AG20443 (cell line): ENCODE data around the gene SUSD4.

ENCODE experiments used
- DNase-seq: peaks from one replicate; pipeline ENCODE4 v3.0.0; 2012; ENCODE audit warnings: low spot score, mixed read lengths

The SUSD4 gene

DNA sequence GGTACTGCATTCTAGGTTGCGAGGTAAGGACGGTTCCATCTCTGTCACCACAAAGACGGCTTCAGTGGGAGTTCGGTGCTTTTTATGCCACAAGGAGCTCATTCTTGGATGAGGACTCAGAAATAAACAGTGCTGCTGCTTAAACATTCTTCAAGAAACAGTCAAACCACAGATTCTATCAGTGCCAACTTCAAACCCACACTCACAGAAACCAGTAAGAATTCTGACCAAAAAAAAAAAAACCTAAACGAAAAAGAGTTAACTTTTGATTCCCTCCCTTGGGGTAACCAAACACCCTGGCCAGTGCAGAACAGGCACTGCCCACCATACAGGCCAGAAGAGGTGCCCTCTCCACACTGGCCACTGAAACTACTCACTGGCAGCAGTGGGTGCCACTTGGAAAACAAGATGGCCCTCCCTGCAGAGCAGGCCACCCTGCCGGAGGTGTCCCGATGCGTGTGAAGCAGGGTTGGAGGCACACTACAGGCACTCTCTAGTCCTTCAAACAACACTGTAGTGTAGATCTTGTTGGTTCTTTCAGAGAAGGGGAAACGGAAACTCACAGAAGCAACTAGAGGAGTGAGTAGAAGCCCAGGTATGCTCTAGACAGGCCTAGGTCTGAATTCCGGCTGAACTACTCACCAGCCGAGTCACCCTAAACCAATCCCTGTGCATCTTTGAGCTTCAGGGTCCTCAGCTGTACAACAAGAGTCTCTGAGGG, 133.7 kb downstream of the SUSD4 start:
- peak; percentile 79 for DNase-seq

DNA sequence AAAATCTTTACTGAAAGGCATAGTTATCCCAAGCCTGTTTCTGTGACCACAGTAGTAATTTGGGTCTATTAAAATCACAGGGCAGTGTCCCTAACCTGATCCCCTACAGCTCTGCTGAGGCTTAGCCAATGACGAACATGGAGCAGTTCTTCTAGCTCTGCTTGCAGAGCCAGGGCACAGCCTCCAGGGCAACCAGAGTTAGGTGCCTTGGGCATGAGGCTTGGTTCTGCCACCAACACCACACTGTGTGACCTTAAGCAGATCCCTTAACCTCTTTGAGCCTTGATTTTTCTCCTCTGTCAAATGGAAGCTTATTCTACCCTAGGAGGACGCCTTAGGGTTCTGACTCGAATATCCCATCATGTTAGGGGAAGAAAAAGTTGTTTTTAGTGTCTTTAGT, 134.2 kb downstream of the SUSD4 start:
- DNase-seq, result no peak

DNA sequence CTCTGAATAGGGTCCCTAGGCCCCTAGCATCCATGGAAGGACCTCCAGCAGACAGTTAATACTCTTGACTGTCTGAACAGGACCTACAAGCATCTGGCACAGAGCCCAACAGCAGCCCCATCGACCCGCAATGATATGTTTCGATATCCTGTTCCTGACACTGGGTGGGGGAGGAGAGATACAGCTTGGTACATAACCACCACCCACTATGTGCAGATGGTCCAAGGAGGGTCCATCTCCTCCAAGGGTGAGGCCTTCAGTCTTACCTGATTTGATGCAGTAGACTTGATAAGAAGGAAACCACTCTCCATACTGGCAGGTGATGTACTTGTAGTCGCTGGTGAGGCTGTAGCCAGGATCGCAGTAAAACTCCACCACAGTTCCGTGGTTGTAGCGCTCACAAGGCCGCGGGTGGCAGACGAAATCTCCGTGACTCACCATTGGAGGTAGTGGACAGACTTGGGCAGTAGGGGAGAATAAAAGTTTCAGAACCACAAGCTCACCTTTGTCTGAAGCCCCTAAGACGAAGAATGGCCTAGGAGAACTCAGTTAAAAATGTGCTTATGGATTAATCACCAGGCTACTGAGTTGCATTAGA, 134.9 kb downstream of the SUSD4 start:
- DNase-seq, result no peak

DNA sequence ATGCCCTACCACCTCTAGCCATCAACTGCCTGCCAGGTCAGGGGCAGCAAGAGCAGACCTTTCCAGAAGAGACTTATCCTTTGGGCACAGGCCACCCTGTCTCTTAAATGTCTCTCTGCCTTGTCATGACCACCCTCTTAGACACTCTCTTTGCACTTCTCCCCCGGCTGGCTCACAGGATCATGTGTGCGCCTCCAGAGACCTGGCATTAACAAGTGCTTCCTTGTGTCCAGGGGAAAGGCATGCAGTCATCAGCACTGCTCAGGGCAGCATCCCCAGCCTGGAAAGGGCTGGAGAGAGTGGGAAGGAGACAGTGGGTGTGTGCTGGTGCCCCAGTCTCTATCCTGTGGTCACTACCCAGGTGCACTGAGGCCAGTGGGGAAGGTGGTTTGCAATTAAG, 135.8 kb downstream of the SUSD4 start:
- DNase-seq, result no peak

DNA sequence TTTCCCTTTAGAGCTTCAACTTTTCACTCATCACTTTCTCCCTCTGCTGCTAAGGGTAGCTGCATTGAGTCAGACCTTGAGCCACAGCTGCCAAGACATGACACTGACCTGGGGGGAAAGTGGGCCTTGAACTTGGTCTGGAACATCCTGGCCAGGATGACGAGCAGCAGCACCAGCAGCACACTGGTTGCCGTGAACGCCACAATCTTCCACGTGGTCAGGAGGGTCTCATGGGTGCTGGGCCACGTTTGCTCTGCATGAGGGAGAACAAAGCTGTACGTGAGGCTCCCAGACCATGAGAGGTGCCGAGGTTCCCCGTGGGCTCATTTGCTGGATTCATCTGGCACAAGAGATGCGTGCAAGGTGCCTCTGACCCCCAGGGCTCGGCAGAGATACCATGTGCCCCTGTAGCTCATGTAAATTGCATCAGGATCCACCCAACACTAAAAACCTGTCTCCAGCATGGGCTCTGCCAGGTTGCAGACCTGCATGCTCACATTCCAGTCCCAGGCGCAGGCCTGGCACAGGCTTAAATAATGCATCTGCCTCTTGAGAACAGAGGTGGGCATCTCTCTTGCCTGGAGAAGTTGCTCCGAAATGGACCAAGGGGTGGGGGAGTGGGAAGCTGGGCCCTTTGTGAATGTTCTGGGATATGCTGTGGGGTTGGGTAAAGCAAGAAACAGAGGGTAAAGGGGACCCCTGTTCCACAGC, 136.3 kb downstream of the SUSD4 start:
- no peak for DNase-seq

DNA sequence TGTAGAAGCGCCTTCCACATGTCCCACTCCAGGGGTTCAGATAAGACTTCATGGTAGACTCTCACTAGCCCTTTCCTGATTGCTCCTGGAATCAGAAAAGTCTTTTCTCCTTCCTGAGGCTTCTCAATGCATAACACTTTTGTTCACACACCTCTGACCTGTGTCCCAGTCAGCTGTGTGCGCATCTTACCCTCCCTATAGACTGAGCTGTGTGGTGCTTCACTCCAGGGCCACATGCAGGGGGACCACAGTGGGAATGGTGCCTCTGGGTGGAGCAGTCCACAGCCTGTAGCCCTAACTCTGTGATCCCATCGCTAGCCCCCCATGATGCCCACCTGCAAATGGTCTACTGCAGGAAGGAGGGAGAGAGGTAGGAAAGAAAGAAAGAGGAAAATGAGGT, 136.9 kb downstream of the SUSD4 start:
- DNase-seq, result no peak

DNA sequence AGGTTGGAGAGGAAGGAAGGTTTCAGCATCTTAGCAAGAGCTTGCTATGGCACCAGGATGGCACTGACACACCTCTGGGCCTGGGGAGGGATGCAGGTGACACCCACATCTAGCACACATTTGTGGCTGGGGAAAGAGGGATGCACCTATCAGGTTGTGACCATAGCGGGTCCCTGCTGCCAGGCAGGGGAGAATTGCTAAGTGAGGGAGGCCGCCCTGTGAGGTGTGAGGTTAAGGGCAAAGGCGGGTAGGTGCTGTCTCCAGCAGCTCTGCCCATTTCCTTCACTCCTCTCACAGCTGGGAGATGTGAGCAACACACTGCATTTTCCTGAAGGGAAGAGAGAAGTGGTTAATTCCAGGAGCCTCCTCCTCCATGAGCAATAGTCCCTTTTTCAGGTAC, 137.7 kb downstream of the SUSD4 start:
- DNase-seq, result no peak

DNA sequence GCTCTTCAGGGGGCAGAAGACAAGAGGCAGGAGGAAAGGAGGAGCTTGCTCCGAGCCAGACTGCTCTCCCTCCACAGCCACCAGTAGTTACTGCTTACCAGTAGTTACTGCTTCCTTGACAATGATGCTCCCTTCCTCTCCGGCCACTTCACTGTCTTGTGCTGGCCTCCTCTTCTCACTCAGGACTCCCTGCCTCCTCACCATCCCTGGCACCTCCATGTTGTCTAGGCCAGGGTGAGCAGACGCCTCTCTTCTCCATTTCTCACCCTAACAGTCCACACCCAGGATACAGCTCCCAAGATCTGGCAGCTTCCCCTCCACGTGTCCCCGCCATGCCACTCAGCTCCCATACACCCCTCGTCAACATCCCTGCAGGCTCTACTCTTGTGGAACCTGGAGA, 138.5 kb downstream of the SUSD4 start:
- DNase-seq, result no peak

DNA sequence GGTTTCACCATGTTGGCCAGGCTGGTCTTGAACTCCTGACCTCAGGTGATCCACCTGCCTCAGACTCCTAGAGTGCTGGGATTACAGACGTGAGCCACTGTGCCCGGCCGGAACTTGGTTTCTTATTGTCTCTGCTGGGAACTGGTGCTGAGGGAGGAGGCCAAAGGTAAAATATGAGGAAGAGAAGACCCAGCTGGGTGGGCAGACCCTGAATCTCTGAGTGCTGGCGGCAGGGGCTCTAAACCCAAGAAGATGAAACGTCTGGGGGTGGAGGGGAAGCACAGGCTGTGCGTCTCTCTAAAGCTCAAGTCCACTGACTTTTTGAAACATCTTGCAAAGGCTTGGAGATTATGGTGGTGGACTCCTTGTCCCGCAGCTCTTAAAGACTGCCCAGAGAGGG, 138.9 kb downstream of the SUSD4 start:
- no peak for DNase-seq

DNA sequence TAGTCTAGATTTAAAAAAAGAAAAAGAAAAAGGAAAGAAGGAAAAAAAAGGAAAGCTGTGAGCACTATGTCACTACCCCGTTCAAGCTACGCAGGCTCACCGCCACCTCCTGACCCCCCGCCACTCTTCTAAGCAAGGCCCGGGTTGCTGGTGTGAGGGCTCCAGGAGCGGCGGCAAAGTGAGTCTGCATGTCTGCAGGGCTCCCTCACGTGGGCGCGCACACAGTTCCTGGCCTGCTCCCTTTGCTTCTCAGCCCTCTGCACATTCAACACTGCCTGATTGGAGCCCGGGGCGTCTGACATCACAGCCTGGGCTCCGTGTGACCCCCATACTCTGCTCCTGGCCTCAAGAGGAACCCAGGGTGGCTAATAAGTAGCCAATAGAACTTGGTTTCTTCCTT, 139.5 kb downstream of the SUSD4 start:
- no peak for DNase-seq

DNA sequence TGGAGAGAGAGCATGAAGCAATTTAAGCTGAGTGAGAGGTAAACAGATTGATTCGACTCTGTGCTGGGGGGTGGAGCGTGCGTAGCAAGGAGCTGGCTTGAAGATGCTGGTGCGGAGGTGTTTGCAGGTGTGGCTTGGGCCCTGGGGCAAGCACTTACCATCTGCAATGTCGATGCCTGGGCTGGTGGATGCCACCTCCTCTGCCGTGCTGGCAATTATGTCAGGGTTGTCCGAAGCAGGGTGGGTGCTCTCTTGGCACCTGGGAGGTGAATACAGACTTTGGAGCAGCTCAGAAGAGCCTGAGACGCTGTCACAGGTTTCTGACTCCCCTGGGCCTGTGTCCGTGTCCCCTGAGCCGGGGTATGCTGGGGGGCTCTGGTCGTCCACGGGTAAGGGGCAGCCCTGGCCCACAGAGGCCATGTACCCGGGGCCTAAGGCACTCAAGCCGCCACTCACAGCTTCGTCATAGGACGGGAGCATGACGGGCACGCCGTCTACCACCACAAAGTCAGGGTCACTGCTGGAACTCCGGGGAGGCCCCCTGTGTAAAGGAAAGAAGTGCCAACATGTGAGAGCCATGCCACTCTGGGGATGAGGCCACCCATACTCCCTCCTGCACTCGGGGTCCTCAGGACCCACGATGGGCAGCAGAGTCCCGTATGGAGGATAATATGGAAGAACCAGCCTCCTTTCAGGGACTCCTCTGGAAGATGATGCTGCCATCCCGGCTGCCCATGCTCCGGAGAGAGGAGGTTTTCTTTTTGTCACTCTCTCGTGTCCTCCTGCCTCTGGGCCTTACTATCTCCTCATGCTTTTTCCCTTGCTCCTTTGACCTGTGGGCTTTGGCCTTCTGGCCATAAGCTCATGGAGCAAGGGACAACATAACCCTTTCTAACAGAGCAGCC, 140.6 kb downstream of the SUSD4 start:
- DNase-seq, result no peak

DNA sequence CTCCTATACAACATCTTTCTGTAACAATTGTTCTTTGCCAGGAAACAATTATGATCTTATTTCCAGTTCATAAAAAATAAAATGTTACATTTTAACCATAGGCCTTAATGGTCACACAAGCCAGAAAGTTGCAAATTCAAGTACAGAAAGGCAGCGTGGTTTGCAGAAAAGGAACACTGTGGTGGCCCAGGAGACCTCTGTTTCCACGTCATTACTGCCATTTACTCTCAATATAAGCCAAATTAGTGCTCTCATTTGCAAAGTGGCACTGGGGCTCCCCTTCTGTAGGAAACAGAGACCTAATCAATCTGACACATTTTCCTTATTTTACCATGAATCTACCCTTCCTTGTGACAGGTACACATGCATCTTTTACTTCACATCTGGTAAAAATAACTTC, 141.6 kb downstream of the SUSD4 start:
- no peak for DNase-seq

DNA sequence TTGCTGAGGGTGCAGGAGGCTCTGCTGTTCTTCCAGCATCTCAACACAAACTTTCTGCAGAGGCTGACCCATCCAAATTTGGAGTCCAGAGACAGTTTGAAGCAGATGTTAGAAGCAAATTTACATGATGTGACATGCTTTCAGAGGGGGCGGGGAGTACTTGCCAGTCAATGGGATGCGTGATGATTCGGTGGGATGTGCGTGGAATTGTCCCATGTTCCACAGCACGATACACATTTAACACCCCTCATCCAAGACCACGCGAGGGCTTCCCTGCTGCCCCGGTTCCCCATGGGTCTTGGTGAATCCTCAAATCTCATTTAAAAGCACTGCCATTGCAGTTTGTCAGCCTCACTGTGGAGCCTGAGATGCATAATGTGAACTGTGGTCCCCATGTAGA, 142.3 kb downstream of the SUSD4 start:
- DNase-seq, result no peak

DNA sequence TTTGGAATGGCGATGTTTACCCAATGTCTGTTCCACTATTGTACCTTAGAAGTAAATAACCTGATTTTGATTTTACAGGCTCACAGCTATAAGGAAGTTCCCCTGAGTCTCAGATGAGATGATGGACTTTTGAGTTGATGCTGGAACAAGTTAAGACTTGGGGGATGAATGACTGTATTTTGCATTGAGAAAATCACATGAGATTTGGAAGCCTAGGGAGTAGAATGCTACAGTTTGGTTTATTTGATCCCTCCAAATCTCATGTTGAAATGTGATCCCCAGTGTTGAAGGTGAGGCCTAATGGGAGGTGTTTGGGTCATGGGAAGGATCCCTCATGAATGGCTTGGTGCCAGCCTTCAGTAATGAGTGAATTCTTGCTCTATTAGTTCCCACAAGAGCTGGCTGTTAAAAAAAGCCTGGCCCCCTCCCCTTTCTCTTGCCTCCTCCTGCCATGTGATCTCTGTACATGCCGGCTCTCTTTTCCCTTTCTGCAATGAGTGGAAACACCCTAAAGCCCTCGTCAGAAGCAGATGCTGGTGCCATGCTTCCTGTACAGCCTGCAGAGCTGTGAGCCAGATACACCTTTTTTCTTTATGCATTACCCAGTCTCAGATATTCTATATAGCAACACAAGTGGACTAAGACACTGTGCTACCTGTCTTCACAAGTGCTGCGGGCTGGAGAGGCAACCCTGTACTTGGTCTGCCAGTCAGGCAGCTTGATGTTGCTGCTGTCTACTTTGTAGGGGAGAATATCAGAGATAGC, 143.9 kb downstream of the SUSD4 start:
- no peak for DNase-seq

DNA sequence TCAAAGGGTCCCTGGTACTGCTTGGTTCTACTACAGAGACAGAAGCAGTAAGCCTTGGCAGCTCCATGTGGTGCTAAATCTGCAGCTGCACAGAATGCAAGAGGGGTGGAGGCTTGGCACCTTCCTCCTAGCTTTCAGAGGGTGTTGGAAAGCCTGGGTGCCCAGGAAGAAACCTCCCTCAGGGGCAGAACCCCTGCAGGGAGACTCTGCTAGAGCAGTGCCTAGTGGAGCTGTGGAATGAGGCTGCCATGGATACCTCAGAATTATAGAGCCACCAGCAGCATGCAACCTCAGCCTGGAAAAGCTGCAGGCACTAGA, 144.7 kb downstream of the SUSD4 start:
- DNase-seq, result no peak

DNA sequence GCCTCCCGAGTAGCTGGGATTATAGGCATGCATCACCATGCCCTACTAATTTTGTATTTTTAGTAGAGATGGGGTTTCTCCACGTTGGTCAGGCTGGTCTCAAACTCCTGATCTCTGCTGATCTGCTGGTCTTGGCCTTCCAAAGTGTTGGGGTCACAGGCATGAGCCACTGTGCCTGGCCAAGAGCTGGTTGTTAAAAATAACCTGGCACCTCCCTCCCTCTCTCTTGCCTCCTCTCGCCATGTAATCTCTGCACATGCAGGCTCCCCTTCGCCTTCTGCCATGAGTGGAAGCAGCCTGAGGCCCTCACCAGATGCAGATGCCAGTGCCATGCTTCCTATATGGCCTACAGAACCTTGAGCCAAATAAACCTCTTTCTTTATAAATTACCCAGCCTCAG, 146.2 kb downstream of the SUSD4 start:
- DNase-seq, result no peak

DNA sequence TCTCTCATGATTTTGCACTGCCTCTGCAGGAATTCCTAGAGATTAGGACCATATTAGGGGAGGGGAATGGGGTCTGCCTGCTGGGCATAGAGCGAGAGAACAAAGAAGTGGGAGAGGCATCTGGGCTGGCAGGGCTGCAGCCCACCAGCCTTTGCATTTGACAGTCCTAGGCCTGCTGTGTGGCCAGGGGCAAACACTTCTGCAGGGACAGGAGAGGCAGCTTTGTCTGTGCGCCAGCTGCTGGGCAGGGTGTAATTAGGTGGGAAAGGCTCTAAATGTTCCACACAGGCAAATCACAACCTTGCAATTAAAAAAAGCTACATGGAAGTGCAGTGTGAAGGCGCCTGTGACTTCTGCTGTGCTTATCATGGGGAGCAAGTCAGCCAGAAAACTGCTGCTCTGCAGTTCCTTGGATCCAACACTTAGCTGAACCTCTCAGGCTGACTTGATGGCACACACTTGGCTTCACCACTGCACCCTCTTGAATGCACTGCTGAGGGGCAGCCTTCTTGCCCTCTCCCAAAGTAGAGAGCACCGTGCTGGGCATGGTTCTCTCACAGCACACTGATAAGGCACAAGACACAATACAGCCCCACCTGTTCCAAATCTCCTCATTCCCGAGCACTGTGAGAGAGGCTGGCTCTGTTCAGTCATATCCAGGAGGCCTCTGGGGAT, 147.3 kb downstream of the SUSD4 start:
- DNase-seq, result no peak

DNA sequence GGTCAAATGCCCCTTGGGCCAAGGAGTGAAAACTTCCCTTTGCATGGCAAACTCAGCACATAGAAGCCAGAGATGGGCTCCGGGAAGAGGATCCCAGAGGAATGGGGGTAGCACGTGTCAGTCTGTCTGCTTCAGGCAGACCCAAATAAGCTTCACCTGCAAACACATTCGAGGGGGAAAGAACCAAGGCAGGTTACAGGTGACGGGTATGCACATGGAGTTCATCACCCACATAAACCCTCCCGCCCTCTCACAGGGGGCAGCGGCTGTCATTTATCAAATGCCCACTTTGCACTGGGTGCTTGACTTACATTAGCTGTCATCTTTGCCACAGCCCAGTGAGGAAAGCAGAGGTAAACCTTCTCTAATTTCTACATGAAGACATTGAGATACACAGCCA, 147.9 kb downstream of the SUSD4 start:
- no peak for DNase-seq

DNA sequence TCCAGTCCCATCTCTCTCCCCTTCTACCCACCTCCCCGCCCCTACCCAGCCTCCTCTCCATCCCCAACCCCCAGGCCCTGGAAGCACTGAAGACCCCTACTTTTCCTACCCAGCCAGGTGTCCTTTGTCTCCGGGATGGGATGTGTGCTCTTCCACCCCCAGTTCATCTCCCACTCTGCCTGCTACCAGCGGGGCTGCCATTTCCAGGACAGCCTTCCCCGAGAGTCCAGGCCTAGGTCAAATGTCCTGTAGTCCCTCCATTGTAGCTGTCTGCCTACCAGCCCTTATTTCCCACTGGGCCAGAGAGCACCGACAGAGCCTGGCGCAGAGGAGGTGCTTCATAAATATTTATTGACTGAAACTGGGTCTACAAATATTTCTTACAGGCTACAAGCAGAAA, 148.9 kb downstream of the SUSD4 start:
- DNase-seq, result no peak

DNA sequence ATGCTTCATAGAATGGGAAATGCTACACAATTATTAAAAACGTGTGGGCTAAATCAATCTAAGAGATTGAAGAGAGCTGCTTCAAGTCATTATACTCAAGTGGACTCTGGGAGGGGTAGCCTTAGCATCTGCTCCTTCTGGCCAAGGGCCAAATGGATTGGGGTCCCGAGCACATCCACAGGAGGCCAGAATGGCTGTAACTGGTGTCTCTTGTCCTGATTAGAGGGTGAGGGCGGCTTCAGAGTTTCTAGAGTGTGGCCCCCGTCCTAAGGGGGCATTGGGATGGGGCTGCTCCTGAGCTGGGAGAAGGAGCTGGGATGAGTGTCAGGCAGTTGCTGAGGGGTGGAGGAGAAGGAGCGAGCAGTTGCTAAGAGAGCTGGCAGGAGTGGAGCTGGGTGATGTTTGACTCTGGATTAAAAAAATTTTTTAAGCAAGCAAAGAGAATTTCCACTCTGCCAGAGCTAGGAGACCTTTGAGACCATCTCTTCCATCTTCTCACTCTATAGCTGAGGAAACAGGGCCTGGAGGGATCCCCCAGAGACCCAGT, 149.6 kb downstream of the SUSD4 start:
- DNase-seq, result no peak

DNA sequence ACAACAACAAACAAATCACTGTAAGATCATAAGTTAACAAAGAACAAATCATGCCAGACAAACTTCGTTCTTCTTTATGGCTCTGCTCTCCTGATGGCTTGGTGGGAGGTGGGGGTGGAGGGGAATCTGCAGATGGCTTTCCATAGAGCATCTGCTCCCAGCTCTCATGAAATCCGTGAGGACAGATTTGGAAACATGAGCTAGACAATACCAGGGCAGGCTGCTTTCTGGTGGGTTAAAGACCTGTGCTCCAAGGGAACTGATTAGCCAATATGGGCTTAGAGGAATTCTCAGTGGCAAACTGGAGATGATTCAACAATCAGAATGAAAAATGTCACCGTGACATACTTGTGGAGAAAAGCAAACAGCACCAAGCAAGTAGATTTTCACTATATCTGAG, 151.5 kb downstream of the SUSD4 start:
- DNase-seq, result no peak
